ENCODE measurements around the gene PYGM. TPM values are rescaled to one million over a fixed set of nuclear protein-coding genes. Genes with fewer than 3 reads are reported as not detected.

The PYGM gene
- total and polyA plus RNA-seq, 2 donors: 1.0 to 3.5 TPM

DNA sequence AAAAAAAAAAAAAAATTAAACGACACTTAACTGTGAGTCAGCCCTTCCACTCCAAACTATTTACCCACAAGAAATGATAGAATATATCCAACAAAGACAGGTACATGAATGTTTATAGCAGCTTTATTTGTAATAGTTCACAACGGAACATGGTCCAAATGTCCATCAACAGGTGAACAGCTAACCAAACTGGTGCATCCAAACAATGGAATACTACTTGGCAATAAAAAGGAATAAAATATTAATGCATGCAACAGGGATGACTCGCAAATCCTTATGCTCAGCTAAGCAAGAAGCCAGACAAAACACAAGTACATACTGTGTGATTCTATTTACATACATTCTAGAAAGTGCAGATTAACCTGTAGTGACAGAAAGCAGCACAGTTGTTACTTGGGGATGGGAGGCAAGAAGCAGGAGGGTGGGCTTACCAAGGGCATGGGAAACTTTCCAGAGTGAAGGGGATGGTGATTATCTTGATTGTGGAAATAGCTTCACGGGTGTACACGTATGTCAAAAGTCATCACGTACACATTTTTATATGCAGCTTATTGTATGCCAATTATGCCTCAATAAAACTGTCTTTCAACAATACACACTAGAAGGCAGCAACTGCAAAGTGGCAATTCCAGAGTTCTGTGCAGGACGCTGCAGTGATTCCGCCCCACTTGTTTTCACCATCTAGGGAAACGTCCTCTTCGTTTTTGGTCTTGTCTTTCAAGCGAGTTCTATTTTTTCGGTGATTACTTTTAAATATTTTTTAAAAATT, 25.2 kb upstream of the PYGM start:
- no peaks in the 10 kb centered on the region for H3K27me3 ChIP-seq (ENCODE audit: control insufficient read depth in 2 of 2, insufficient read depth in 1 of 2, low read length in 1 of 2)
- H3K4me3 ChIP-seq (ENCODE audit: low read length in 2 of 2): no peak overlapping the region
- peaks cover 0 to 3% of the 10 kb centered on the region in 2 donors for H3K4me1 ChIP-seq (ENCODE audit: control insufficient read depth in 2 of 2, insufficient read depth in 2 of 2, low read length in 2 of 2)
- H3K9me3 ChIP-seq (ENCODE audit: control insufficient read depth in 2 of 2, insufficient read depth in 1 of 2, low read length in 1 of 2): no peaks in the 10 kb centered on the region
- peaks cover 13 to 20% of the 10 kb centered on the region in 2 donors for H3K36me3 ChIP-seq (ENCODE audit: control insufficient read depth in 2 of 2, insufficient read depth in 2 of 2, low read length in 1 of 2)
- WGBS: 97% methylated on average over 12 of the region's 12 CpGs
- H3K27ac ChIP-seq (ENCODE audit: low read depth in 1 of 2, low read length in 1 of 2): no peak overlapping the region
- no peak for DNase-seq (ENCODE audit: low read depth in 6 of 9, low spot score in 9 of 9)

DNA sequence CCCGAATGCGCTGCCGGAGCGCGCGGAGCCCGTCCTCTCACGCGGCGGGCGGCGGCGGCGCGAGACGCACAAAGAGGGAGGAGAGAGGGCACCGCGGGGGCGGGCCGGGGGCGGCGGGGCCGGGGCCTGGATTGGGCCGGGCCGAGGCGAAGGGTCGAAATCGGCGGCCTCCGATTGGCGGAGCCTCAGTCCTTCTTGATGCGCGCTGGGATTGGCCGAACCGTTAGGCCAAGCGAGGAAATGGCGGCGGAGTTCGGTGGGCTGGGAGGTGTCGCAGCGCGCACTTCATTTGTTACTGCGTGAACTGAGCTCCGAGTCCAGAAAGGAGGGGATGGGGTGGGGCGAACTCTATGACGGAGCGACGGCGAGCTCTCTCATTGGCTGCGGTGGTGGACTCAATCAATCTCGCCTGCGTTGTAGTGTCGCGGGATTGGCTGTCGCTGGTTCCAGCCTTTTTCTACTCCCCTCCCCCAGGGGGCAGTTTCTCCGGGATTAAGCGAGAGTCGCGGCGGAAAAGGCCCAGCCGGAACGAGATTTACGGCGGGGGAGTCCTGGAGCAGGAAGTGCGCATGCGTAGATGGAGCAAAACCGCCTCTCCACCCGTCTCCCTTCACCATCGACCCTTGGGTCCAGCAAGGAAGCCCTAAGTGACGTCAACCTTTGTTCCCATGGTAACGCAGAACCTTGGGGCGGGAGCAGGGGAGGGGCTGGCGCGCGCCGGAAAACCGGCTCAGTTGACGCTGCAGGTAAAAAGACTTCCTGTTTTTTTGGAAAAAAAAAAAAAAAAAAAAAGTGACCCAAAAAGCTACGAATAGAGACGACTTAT, 18.9 kb upstream of the PYGM start, which contains the start of gene SF1:
Gene SF1 (minus strand): TSS at position 70 of the 826 bp plus-strand sequence. CDS start 150 bp downstream, outside the sequence.
- H3K4me1 ChIP-seq (ENCODE audit: control insufficient read depth in 2 of 2, insufficient read depth in 2 of 2, low read length in 2 of 2): peaks cover 17 to 20% of the 10 kb centered on the region in 2 donors
- peak; percentile 99 to 100 (median 100) for DNase-seq (ENCODE audit: low read depth in 6 of 9, low spot score in 9 of 9)
- under 1% methylated on average over 80 of the region's 80 CpGs for WGBS

DNA sequence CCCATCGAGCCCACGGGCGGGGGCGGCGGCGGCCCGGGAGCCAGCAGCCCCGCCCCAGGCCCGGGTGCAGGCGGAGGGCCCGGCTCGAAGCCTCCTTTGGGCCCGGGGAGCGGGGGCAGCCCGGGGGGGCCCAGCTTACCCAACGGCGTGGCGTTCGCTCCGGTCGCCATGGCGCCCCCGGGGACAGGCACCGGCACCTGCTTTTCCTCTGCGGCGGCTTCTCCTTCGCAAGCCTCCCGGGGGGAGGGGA, 18.4 kb upstream of the PYGM start:
- no peaks in the 10 kb centered on the region for H3K27me3 ChIP-seq (ENCODE audit: control insufficient read depth in 2 of 2, insufficient read depth in 1 of 2, low read length in 1 of 2)
- H3K4me1 ChIP-seq (ENCODE audit: control insufficient read depth in 2 of 2, insufficient read depth in 2 of 2, low read length in 2 of 2): peaks cover 17 to 20% of the 10 kb centered on the region in 2 donors
- WGBS: 1% methylated on average over 28 of the region's 28 CpGs
- H3K9me3 ChIP-seq (ENCODE audit: control insufficient read depth in 2 of 2, insufficient read depth in 1 of 2, low read length in 1 of 2): peaks cover 0 to 4% of the 10 kb centered on the region in 2 donors
- peak overlapping the region; percentile 49 to 98 for H3K4me3 ChIP-seq (ENCODE audit: low read length in 2 of 2)
- H3K27ac ChIP-seq (ENCODE audit: low read depth in 1 of 2, low read length in 1 of 2): peak overlapping the region; percentile 96 to 100
- H3K36me3 ChIP-seq (ENCODE audit: control insufficient read depth in 2 of 2, insufficient read depth in 2 of 2, low read length in 1 of 2): peaks cover 36 to 43% of the 10 kb centered on the region in 2 donors
- DNase-seq (ENCODE audit: low read depth in 6 of 9, low spot score in 9 of 9): no peak

More for the DNA sequence above, 18.9 kb upstream of the PYGM start, which contains the start of gene SF1:
- Histone ChIP-seq H3K27ac (ENCODE audit: low read depth in 1 of 2, low read length in 1 of 2) (peak within 1 kb of the TSS; percentile 96 to 100), H3K27me3 (ENCODE audit: control insufficient read depth in 2 of 2, insufficient read depth in 1 of 2, low read length in 1 of 2) (no peaks in the 10 kb centered on the region), H3K36me3 (ENCODE audit: control insufficient read depth in 2 of 2, insufficient read depth in 2 of 2, low read length in 1 of 2) (peaks cover 30 to 37% of the 10 kb centered on the region in 2 donors), H3K4me3 (ENCODE audit: low read length in 2 of 2) (peak within 1 kb of the TSS; percentile 84 to 98), H3K9me3 (ENCODE audit: control insufficient read depth in 2 of 2, insufficient read depth in 1 of 2, low read length in 1 of 2) (peaks cover 0 to 4% of the 10 kb centered on the region in 2 donors)

DNA sequence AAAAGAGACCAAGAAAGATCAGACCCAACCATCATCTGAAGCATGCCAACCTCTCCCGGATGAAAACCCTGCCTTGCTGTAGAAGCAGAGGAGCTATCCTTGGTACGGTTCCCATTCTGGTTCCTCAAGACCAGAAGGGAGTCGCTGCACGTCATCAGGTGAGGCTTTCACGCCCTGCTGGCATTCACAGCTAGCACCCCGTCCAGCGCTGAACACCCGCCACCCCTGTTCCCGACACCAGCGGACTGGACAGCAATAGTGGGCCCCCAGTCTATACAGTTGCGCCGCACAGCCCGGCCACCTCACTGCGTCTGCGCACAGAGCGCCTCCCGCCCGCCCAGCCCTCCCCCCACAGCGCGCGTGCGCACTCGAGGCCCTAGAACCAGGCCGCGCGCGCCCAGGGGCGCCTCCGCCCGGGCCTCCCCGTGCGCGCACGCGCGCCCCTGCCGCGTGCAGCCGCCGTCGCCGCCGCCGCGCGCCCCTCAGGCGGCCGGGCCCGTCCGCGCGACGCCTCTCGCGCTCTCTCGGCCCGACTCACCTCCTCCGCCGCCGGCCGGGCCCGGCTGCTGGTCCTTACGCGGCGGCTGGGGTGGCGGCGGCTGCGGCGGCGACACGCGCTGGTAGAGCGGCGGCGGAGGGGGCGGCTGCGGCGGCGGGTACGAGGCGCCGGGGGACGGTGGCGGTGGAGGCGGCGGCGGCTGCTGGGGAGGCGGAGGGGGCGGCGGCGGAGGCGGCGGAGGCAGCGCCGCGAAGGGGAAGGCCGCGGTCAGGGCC, 17.9 kb upstream of the PYGM start:
- Histone ChIP-seq H3K4me3 (ENCODE audit: low read length in 2 of 2) (peak overlapping the region; percentile 84 to 98), H3K27me3 (ENCODE audit: control insufficient read depth in 2 of 2, insufficient read depth in 1 of 2, low read length in 1 of 2) (no peaks in the 10 kb centered on the region), H3K9me3 (ENCODE audit: control insufficient read depth in 2 of 2, insufficient read depth in 1 of 2, low read length in 1 of 2) (peaks cover 0 to 4% of the 10 kb centered on the region in 2 donors), H3K4me1 (ENCODE audit: control insufficient read depth in 2 of 2, insufficient read depth in 2 of 2, low read length in 2 of 2) (peaks cover 17 to 24% of the 10 kb centered on the region in 2 donors), H3K36me3 (ENCODE audit: control insufficient read depth in 2 of 2, insufficient read depth in 2 of 2, low read length in 1 of 2) (peaks cover 41 to 48% of the 10 kb centered on the region in 2 donors), H3K27ac (ENCODE audit: low read depth in 1 of 2, low read length in 1 of 2) (peak overlapping the region; percentile 96 to 100)
- under 1% methylated on average over 98 of the region's 98 CpGs for WGBS
- peak; percentile 70 to 94 (median 86) for DNase-seq (ENCODE audit: low read depth in 6 of 9, low spot score in 9 of 9)

DNA sequence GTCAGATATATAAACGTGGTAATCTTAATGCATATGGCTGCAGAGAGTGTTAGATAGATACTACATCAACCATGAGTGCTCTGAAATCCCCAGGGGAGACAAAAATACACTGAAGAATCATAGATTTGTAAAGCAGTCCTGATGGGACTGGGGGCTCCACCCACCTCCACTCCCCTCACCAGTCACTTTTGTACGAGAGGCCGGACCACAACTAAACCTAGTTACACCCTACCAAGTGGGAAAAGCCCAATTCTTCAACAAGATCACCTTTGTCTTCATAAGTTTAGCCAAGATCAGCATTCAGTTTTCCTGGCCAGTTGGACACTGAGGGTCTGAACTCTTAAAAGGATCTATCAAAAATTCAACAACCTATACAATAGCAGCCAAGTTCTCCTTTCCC, 17.1 kb upstream of the PYGM start:
- peak overlapping the region in 1 of 2 donors; percentile 76 for H3K27ac ChIP-seq (ENCODE audit: low read depth in 1 of 2, low read length in 1 of 2)

DNA sequence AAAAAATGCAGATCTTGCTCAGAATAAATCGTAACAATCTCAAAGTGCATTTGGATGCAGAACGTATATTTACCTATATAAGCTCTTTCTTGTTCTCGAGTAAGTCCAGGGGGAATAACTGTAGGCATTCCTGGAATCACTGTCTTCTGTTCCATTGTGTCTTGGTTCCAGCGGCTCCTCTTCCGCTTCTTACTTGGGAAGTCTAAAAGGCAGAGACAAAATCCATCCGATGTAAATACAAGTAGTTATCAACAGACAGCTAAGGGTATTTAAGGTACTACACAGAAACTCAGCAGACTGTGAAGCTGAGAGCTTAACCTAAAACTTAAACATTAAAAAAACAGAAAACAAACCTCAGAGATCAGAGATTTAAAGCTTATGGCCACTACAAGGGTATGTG, 16.7 kb upstream of the PYGM start:
- Histone ChIP-seq H3K27me3 (ENCODE audit: control insufficient read depth in 2 of 2, insufficient read depth in 1 of 2, low read length in 1 of 2) (no peaks in the 10 kb centered on the region), H3K9me3 (ENCODE audit: control insufficient read depth in 2 of 2, insufficient read depth in 1 of 2, low read length in 1 of 2) (peaks cover 0 to 4% of the 10 kb centered on the region in 2 donors), H3K27ac (ENCODE audit: low read depth in 1 of 2, low read length in 1 of 2) (no peak overlapping the region), H3K4me1 (ENCODE audit: control insufficient read depth in 2 of 2, insufficient read depth in 2 of 2, low read length in 2 of 2) (peaks cover 17 to 24% of the 10 kb centered on the region in 2 donors), H3K4me3 (ENCODE audit: low read length in 2 of 2) (peak overlapping the region; percentile 84 to 98), H3K36me3 (ENCODE audit: control insufficient read depth in 2 of 2, insufficient read depth in 2 of 2, low read length in 1 of 2) (peaks cover 48 to 60% of the 10 kb centered on the region in 2 donors)
- no peak for DNase-seq (ENCODE audit: low read depth in 6 of 9, low spot score in 9 of 9)
- WGBS: 95% methylated on average over 6 of the region's 6 CpGs

More for the DNA sequence above, 17.1 kb upstream of the PYGM start:
- Histone ChIP-seq H3K36me3 (ENCODE audit: control insufficient read depth in 2 of 2, insufficient read depth in 2 of 2, low read length in 1 of 2) (peaks cover 45 to 56% of the 10 kb centered on the region in 2 donors), H3K27me3 (ENCODE audit: control insufficient read depth in 2 of 2, insufficient read depth in 1 of 2, low read length in 1 of 2) (no peaks in the 10 kb centered on the region), H3K4me1 (ENCODE audit: control insufficient read depth in 2 of 2, insufficient read depth in 2 of 2, low read length in 2 of 2) (peaks cover 17 to 24% of the 10 kb centered on the region in 2 donors), H3K4me3 (ENCODE audit: low read length in 2 of 2) (peak overlapping the region; percentile 84 to 98), H3K9me3 (ENCODE audit: control insufficient read depth in 2 of 2, insufficient read depth in 1 of 2, low read length in 1 of 2) (peaks cover 0 to 4% of the 10 kb centered on the region in 2 donors)
- WGBS: 25% methylated on average over 3 of the region's 3 CpGs
- no peak for DNase-seq (ENCODE audit: low read depth in 6 of 9, low spot score in 9 of 9)

DNA sequence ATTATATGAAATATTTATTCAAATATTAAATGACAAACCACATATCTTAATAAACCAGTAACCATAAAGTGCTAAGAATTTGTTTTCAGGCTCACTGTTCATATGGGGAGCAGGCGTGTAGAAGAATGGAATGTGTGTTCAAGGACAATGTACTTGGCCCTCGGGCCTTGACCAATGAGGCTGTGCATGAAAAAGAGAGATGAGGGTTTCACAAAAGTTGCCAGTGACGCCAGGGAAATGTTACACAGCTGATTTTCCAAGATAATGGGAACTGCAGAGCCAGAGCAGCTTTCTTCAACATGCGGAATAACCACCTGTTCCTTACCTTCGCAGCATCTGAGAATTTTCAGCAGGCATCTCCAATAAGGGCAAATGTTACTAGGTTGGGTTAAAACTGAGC, 14.4 kb upstream of the PYGM start:
- peaks cover 70 to 83% of the 10 kb centered on the region in 2 donors for H3K36me3 ChIP-seq (ENCODE audit: control insufficient read depth in 2 of 2, insufficient read depth in 2 of 2, low read length in 1 of 2)
- H3K27ac ChIP-seq (ENCODE audit: low read depth in 1 of 2, low read length in 1 of 2): no peak overlapping the region
- 97% methylated on average over 5 of the region's 5 CpGs for WGBS
- H3K9me3 ChIP-seq (ENCODE audit: control insufficient read depth in 2 of 2, insufficient read depth in 1 of 2, low read length in 1 of 2): no peaks in the 10 kb centered on the region
- no peak for DNase-seq (ENCODE audit: low read depth in 6 of 9, low spot score in 9 of 9)
- no peak overlapping the region for H3K4me3 ChIP-seq (ENCODE audit: low read length in 2 of 2)
- no peaks in the 10 kb centered on the region for H3K27me3 ChIP-seq (ENCODE audit: control insufficient read depth in 2 of 2, insufficient read depth in 1 of 2, low read length in 1 of 2)
- H3K4me1 ChIP-seq (ENCODE audit: control insufficient read depth in 2 of 2, insufficient read depth in 2 of 2, low read length in 2 of 2): peaks cover 11 to 17% of the 10 kb centered on the region in 2 donors

DNA sequence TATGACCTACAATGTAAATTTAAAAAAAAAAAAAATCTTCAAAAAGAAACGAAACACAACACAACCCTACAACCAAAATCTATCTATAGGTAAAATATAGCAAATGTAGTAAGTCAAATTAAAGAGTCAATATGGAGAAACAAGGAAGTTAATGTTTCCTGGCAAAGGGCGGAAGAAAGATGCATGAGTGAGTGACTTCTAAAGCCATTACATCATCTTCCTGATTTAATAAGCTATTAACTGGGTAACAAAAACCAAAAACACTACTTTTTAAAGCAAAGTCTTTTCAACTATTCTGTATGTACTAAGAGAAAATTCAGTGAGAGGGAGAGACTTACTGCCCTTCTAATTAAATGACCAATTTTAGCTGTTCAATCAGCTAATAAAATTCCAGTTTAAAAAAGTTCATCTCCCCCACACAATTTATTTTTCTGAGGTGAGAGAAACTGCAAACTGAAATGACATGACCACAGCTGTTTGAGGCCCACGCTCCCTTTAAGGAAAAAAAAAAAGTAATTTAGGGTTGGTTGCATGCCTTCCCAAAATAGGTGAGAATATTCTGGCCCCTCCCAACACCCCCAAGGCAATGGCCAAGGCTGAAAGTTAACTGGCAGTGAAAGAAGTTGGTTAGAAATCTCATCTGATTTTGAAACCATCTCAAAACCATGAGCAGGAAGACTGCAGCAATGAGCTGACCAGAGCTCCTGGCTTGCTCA, 12.7 kb upstream of the PYGM start:
- Histone ChIP-seq H3K9me3 (ENCODE audit: control insufficient read depth in 2 of 2, insufficient read depth in 1 of 2, low read length in 1 of 2) (peaks cover 0 to 6% of the 10 kb centered on the region in 2 donors), H3K27ac (ENCODE audit: low read depth in 1 of 2, low read length in 1 of 2) (no peak overlapping the region), H3K4me1 (ENCODE audit: control insufficient read depth in 2 of 2, insufficient read depth in 2 of 2, low read length in 2 of 2) (peaks cover 13 to 26% of the 10 kb centered on the region in 2 donors), H3K36me3 (ENCODE audit: control insufficient read depth in 2 of 2, insufficient read depth in 2 of 2, low read length in 1 of 2) (peaks cover 87 to 99% of the 10 kb centered on the region in 2 donors), H3K4me3 (ENCODE audit: low read length in 2 of 2) (no peak overlapping the region), H3K27me3 (ENCODE audit: control insufficient read depth in 2 of 2, insufficient read depth in 1 of 2, low read length in 1 of 2) (no peaks in the 10 kb centered on the region)
- DNase-seq (ENCODE audit: low read depth in 6 of 9, low spot score in 9 of 9): no peak
- 94% methylated on average over 3 of the region's 3 CpGs for WGBS
